DMS 273 (cell line): Measurements from ENCODE around the gene MOSMO.

Source experiments
- DNase-seq: peaks from one replicate; lab custom pipeline; 2025; ENCODE audit not compliant: unreplicated experiment; lab: John Stamatoyannopoulos, UW

Gene MOSMO

DNA sequence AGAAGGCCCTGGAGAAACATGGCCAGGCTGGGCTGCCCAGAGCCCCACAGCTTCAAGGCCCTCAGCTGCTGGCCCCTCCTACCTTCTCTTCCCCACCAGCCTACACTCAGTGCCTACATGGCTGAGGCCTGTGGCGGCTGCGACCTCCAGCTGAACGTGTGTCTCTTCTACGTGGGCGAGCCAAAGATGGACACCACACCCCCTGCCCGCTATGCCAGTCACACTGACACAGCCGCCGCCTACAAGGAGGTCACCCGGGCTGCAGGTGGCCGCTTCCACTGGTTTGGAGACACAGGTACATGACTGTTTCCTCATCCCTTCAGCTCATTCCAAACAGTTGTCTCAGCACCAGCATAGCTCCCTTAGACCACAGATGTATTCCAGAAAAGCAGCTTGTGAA is 124.9 kb downstream of the MOSMO start:
- DNase-seq: no peak
